HPDE6-E6E7 (cell line): ENCODE results near the gene TRAF1.

Source experiments
- DNase-seq: peaks from one replicate; pipeline ENCODE4 v3.0.0; 2011; ENCODE audit warnings: missing footprints; ENCODE audit errors: extremely low spot score

The TRAF1 gene

GRCh38 chr9:120905315-120906164, 21.1 kb downstream of the TRAF1 start:
- DNase-seq = no peak

- no peak for DNase-seq
Observed at GRCh38 chr9:120904978-120905301, 21.7 kb downstream of the TRAF1 start.

GRCh38 chr9:120904061-120904977, 22.3 kb downstream of the TRAF1 start:
- DNase-seq = no peak

- DNase-seq = no peak
Observed at GRCh38 chr9:120902569-120903535, 23.7 kb downstream of the TRAF1 start.

- DNase-seq = no peak
Observed at GRCh38 chr9:120901755-120902568, 24.6 kb downstream of the TRAF1 start.

- DNase-seq = no peak
Observed at GRCh38 chr9:120900824-120901223, 25.8 kb downstream of the TRAF1 start.

- DNase-seq = no peak
Observed at GRCh38 chr9:120899490-120900068, 27.0 kb downstream of the TRAF1 start.

GRCh38 chr9:120898396-120898795, 28.2 kb downstream of the TRAF1 start:
- no peak for DNase-seq

- DNase-seq = no peak
Observed at GRCh38 chr9:120895951-120896350, 30.6 kb downstream of the TRAF1 start.

GRCh38 chr9:120894321-120895148, 32.1 kb downstream of the TRAF1 start:
- no peak for DNase-seq

- no peak for DNase-seq
Observed at GRCh38 chr9:120893611-120894307, 32.8 kb downstream of the TRAF1 start.

- DNase-seq = peak; percentile 60
Observed at GRCh38 chr9:120892748-120893610, 33.6 kb downstream of the TRAF1 start.

- DNase-seq = no peak
Observed at GRCh38 chr9:120891884-120892747, 34.5 kb downstream of the TRAF1 start.

- no peak for DNase-seq
Observed at GRCh38 chr9:120891245-120891883, 35.2 kb downstream of the TRAF1 start.

- no peak for DNase-seq
Observed at GRCh38 chr9:120890320-120891244, 36.0 kb downstream of the TRAF1 start.
